Measurements from ENCODE around the gene ASCC2.

DNA sequence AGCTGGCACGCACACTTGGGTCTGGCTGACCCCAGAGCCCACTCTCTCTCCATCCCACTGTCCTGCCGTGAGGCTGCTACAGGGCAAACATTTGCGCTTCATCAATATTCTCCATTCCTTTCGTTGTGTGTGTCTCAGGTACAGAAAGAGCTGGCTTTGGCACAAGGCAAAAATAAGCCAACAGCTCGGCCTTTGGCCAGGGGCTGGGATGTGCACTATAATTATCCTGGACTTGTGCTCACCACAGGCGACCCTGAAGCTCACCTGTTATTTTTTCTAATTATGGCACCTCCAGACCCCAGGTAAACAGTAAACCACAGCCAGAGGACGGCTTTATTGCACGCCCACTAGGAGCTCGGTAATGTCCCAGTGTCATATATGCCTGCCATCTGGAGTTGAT, 82.2 kb downstream of the ASCC2 start:
- TF ChIP-seq CTCF (IDR thresholded peaks at IDR 0.05) (no peak), POLR2A (IDR thresholded peaks at IDR 0.05) (no peak)
